ENCODE measurements around the gene GORAB. TPM values are rescaled to one million over a fixed set of nuclear protein-coding genes. Genes with fewer than 3 reads are reported as not detected.

GORAB gene
- total RNA-seq, 2 donors from 2014 or later: 16.7 to 25.1 TPM

DNA sequence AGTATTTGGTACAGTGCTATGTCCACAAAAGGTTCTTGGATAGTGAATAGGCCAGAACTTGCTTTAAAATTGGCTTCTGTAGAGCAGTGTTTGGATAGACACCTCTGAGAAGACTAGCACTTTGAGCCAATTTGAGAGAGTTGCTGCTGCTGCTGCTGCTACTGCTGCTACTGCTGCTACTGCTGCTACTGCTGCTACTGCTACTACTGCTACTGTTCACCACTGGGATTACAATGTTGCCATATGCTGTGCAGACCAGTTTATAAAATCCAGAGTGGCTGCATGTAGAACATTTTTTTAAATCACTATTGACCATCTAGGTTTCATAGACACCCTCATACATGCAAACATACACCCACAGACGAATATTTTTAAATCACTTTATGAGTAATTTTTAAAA, 15.3 kb downstream of the GORAB start:
- ATAC-seq (ENCODE audit: insufficient number of reproducible peaks, low FRiP score, low read depth): no peak
- H3K9me3 ChIP-seq: no peaks in the 10 kb centered on the region
- TF ChIP-seq, protein P1, sequence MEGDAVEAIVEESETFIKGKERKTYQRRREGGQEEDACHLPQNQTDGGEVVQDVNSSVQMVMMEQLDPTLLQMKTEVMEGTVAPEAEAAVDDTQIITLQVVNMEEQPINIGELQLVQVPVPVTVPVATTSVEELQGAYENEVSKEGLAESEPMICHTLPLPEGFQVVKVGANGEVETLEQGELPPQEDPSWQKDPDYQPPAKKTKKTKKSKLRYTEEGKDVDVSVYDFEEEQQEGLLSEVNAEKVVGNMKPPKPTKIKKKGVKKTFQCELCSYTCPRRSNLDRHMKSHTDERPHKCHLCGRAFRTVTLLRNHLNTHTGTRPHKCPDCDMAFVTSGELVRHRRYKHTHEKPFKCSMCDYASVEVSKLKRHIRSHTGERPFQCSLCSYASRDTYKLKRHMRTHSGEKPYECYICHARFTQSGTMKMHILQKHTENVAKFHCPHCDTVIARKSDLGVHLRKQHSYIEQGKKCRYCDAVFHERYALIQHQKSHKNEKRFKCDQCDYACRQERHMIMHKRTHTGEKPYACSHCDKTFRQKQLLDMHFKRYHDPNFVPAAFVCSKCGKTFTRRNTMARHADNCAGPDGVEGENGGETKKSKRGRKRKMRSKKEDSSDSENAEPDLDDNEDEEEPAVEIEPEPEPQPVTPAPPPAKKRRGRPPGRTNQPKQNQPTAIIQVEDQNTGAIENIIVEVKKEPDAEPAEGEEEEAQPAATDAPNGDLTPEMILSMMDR (IDR thresholded peaks at IDR 0.05): no peak
- no peak for DNase-seq (ENCODE audit: low spot score)
- no peak overlapping the region for H3K27ac ChIP-seq
- no peaks in the 10 kb centered on the region for H3K27me3 ChIP-seq (replicated peaks; ENCODE audit: insufficient read depth)
- no peak overlapping the region for H3K4me3 ChIP-seq
- H3K4me1 ChIP-seq (ENCODE audit: control insufficient read depth in 1 of 2, low read depth in 2 of 2): no peaks in the 10 kb centered on the region
- peaks cover 14% of the 10 kb centered on the region for H3K36me3 ChIP-seq

DNA sequence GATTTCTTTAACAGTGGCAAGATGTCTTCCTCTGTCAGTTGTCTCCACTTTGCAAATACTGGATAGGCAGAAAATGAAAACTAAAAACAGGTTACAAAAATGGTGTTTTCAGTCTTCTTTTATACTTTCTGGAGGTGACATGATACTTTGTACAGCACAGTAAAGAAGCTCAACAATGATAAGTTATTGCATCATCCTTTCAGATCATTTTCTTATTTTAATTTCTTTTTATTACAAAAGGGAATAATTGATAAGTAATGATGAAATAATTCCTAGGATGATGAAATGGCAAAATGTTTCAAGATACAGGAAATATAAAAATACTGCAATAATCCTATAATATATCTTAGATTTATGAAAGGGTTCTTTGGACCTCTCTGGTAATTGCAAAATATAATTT, 16.5 kb downstream of the GORAB start:
- Histone ChIP-seq H3K9me3 (no peaks in the 10 kb centered on the region), H3K4me3 (no peak overlapping the region), H3K27me3 (replicated peaks; ENCODE audit: insufficient read depth) (no peaks in the 10 kb centered on the region), H3K27ac (no peak overlapping the region), H3K36me3 (peaks cover 5% of the 10 kb centered on the region), H3K4me1 (ENCODE audit: control insufficient read depth in 1 of 2, low read depth in 2 of 2) (no peaks in the 10 kb centered on the region)
- no peak for ATAC-seq (ENCODE audit: insufficient number of reproducible peaks, low FRiP score, low read depth)
- TF ChIP-seq, protein P1 (IDR thresholded peaks at IDR 0.05): no peak
- no peak for DNase-seq (ENCODE audit: low spot score)

DNA sequence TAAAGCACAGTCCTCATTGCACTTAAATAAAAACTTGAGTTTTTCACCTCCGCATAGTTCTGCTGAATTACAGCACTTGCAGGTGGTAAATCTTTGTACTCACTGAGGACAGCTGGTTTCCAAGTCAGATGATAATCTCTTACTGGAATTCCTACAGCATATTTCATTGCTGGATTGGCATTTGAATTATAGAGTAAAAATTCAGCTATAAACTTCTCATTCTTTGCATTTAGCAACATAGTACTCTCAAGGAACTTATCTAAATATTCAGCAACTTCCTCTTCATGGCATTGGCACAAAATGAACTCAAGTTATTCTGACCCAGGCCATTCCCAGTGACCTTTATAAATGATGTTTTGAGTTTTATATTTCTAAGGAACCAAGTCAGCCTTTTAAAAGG, 23.4 kb downstream of the GORAB start:
- ATAC-seq (ENCODE audit: insufficient number of reproducible peaks, low FRiP score, low read depth): no peak
- H3K27me3 ChIP-seq (replicated peaks; ENCODE audit: insufficient read depth): no peaks in the 10 kb centered on the region

DNA sequence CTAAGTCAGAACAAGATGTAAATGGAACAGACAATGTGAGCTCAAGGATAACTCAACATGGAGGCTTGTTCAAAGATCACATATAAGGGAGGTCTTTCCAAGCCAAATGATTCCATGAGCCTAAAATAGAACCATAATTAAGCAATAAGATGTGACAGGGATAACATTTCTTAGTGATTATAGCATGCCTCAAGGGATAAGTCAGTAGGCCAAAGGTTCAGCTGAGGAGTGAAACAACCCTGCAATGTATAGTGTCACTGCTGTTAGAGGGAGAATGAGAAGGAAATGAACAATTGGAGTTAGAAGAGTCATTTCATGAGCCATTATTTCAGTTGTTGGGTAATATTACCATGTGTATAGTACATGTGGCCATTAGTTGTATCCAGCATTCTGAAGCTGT, 25.0 kb downstream of the GORAB start:
- no peak overlapping the region for H3K4me3 ChIP-seq
- H3K9me3 ChIP-seq: no peaks in the 10 kb centered on the region
- TF ChIP-seq, protein P1 (IDR thresholded peaks at IDR 0.05): no peak
- H3K36me3 ChIP-seq: peaks cover 4% of the 10 kb centered on the region
- no peak overlapping the region for H3K27ac ChIP-seq
- H3K27me3 ChIP-seq (replicated peaks; ENCODE audit: insufficient read depth): no peaks in the 10 kb centered on the region
- DNase-seq (ENCODE audit: low spot score) (no peak), ATAC-seq (ENCODE audit: insufficient number of reproducible peaks, low FRiP score, low read depth) (no peak)
- H3K4me1 ChIP-seq (ENCODE audit: control insufficient read depth in 1 of 2, low read depth in 2 of 2): peaks cover 0 to 2% of the 10 kb centered on the region in 2 donors

More for the DNA sequence above, 23.4 kb downstream of the GORAB start:
- TF ChIP-seq, protein P1 (IDR thresholded peaks at IDR 0.05): no peak
- no peak for DNase-seq (ENCODE audit: low spot score)
- Histone ChIP-seq H3K4me3 (no peak overlapping the region), H3K9me3 (no peaks in the 10 kb centered on the region), H3K4me1 (ENCODE audit: control insufficient read depth in 1 of 2, low read depth in 2 of 2) (no peaks in the 10 kb centered on the region), H3K36me3 (peaks cover 5% of the 10 kb centered on the region), H3K27ac (no peak overlapping the region)

DNA sequence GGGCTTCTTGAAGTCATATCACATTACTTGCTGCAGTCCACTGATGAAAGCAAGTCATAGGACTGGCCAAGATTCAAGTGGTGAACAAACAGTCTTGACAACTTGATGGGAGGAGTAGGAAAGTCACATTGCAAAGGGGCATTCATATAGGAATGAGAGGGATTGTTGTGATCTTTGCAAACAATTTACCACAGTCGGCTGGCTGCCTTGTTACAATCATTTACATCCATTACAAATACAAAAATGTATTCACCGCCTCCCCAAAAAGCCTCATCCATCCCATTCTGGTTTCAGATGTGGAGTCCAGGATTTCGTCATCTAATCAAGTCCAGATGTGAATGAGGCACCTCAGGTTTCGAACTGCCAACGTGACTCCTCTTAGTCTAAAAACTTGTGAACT, 26.8 kb downstream of the GORAB start:
- no peak overlapping the region for H3K27ac ChIP-seq
- no peak for ATAC-seq (ENCODE audit: insufficient number of reproducible peaks, low FRiP score, low read depth)

More for the DNA sequence above, 26.8 kb downstream of the GORAB start:
- Histone ChIP-seq H3K27me3 (replicated peaks; ENCODE audit: insufficient read depth) (no peaks in the 10 kb centered on the region), H3K4me3 (no peak overlapping the region), H3K36me3 (no peaks in the 10 kb centered on the region), H3K9me3 (no peaks in the 10 kb centered on the region), H3K4me1 (ENCODE audit: control insufficient read depth in 1 of 2, low read depth in 2 of 2) (peaks cover 13 to 20% of the 10 kb centered on the region in 2 donors)
- TF ChIP-seq, protein P1 (IDR thresholded peaks at IDR 0.05): no peak
- DNase-seq (ENCODE audit: low spot score): no peak
